Dedifferentiated amniotic fluid mesenchymal stem cell (primary cell): Measurements from ENCODE around the gene SYNM.

Experiments
- DNase-seq: peaks from one replicate; pipeline ENCODE4 v3.0.0-alpha.2; 2016; ENCODE audit errors: extremely low spot score

The SYNM gene

GRCh38 chr15:99140590-99140989 is 35.7 kb downstream of the SYNM start:
- DNase-seq = no peak

GRCh38 chr15:99141943-99142342 is 37.1 kb downstream of the SYNM start:
- no peak for DNase-seq

- no peak for DNase-seq
Measured at GRCh38 chr15:99142562-99142961, 37.7 kb downstream of the SYNM start.

GRCh38 chr15:99143242-99143641 is 38.4 kb downstream of the SYNM start:
- no peak for DNase-seq

- no peak for DNase-seq
Measured at GRCh38 chr15:99143655-99144610, 39.1 kb downstream of the SYNM start.

GRCh38 chr15:99145005-99145404 is 40.1 kb downstream of the SYNM start:
- DNase-seq = no peak

- no peak for DNase-seq
Measured at GRCh38 chr15:99145778-99146177, 40.9 kb downstream of the SYNM start.

- no peak for DNase-seq
Measured at GRCh38 chr15:99146661-99147060, 41.8 kb downstream of the SYNM start.

- DNase-seq = no peak
Measured at GRCh38 chr15:99148851-99149276, 44.0 kb downstream of the SYNM start.

GRCh38 chr15:99149366-99149765 is 44.5 kb downstream of the SYNM start:
- DNase-seq = no peak

- no peak for DNase-seq
Measured at GRCh38 chr15:99151156-99151555, 46.3 kb downstream of the SYNM start.

GRCh38 chr15:99153026-99153535 is 48.2 kb downstream of the SYNM start:
- DNase-seq = no peak

- no peak for DNase-seq
Measured at GRCh38 chr15:99154271-99154670, 49.4 kb downstream of the SYNM start.

- no peak for DNase-seq
Measured at GRCh38 chr15:99155961-99156443, 51.1 kb downstream of the SYNM start.

GRCh38 chr15:99157456-99157855 is 52.6 kb downstream of the SYNM start:
- DNase-seq = no peak

- DNase-seq = no peak
Measured at GRCh38 chr15:99158626-99159412, 53.9 kb downstream of the SYNM start.

- DNase-seq = no peak
Measured at GRCh38 chr15:99163271-99164062, 58.6 kb downstream of the SYNM start.

- DNase-seq = no peak
Measured at GRCh38 chr15:99164119-99164518, 59.2 kb downstream of the SYNM start.

- no peak for DNase-seq
Measured at GRCh38 chr15:99165020-99165790, 60.3 kb downstream of the SYNM start.

- no peak for DNase-seq
Measured at GRCh38 chr15:99165956-99166689, 61.2 kb downstream of the SYNM start.
